Measurements from ENCODE around the gene JARID2.

GRCh38 chr6:15510536-15511247 is 264.8 kb downstream of the JARID2 start:
- no peak for TF ChIP-seq POLR2A (IDR thresholded peaks at IDR 0.05)
- TF ChIP-seq, protein P1, sequence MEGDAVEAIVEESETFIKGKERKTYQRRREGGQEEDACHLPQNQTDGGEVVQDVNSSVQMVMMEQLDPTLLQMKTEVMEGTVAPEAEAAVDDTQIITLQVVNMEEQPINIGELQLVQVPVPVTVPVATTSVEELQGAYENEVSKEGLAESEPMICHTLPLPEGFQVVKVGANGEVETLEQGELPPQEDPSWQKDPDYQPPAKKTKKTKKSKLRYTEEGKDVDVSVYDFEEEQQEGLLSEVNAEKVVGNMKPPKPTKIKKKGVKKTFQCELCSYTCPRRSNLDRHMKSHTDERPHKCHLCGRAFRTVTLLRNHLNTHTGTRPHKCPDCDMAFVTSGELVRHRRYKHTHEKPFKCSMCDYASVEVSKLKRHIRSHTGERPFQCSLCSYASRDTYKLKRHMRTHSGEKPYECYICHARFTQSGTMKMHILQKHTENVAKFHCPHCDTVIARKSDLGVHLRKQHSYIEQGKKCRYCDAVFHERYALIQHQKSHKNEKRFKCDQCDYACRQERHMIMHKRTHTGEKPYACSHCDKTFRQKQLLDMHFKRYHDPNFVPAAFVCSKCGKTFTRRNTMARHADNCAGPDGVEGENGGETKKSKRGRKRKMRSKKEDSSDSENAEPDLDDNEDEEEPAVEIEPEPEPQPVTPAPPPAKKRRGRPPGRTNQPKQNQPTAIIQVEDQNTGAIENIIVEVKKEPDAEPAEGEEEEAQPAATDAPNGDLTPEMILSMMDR (IDR thresholded peaks at IDR 0.05 in 4 of 5, conservative IDR thresholded peaks at IDR 0.05 in 1 of 5) = peak in 1 of 5 experiments; percentile 14

Measured in gastrocnemius medialis (tissue), 4 donors.